ENCODE results near the gene ROR2. TPM values are rescaled to one million over a fixed set of nuclear protein-coding genes. Genes with fewer than 3 reads are reported as not detected.

ROR2 gene
- total and polyA plus RNA-seq, 4 donors: 0.13 to 0.84 (median 0.52) TPM

DNA sequence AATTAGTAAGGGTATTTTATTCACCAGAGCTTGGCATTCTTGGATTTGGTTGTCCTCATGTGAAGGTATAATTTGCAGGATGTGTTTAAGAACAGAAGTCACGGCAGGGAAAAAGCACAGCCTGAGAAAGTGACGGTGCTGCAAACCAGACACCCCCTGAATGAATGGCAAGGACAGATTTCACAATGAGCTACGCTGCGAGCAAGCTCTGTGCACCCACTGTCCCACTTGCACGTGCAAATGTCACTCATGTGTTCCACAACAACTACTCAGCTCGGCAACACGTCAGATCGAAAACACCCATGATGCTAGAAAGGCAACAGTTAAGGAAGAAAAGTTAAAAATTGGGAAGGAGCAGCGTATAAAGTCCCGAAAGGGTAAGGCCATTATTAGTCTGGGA, 168.9 kb downstream of the ROR2 start:
- Histone ChIP-seq H3K4me1 (ENCODE audit: control insufficient read depth in 4 of 4, insufficient read depth in 4 of 4, low read length in 3 of 4) (no peaks in the 10 kb centered on the region), H3K36me3 (ENCODE audit: control insufficient read depth in 4 of 4, insufficient read depth in 3 of 4, low read depth in 1 of 4, low read length in 3 of 4) (no peaks in the 10 kb centered on the region), H3K27ac (ENCODE audit: low read depth in 1 of 2, low read length in 2 of 2) (no peak overlapping the region), H3K27me3 (ENCODE audit: control insufficient read depth in 4 of 4, insufficient read depth in 4 of 4, low read length in 3 of 4) (peaks cover 0 to 19% (median 0%) of the 10 kb centered on the region in 4 donors), H3K9me3 (ENCODE audit: control insufficient read depth in 4 of 4, low read length in 3 of 4) (peaks cover 0 to 2% (median 0%) of the 10 kb centered on the region in 4 donors), H3K9ac (ENCODE audit: low read depth in 1 of 2, low read length in 2 of 2) (no peak overlapping the region), H3K4me3 (ENCODE audit: low read depth in 1 of 3, low read length in 3 of 3) (no peak overlapping the region)
- DNase-seq (ENCODE audit: low spot score): no peak
- 82% methylated on average over 10 of the region's 10 CpGs for WGBS
- TF ChIP-seq, protein P1, sequence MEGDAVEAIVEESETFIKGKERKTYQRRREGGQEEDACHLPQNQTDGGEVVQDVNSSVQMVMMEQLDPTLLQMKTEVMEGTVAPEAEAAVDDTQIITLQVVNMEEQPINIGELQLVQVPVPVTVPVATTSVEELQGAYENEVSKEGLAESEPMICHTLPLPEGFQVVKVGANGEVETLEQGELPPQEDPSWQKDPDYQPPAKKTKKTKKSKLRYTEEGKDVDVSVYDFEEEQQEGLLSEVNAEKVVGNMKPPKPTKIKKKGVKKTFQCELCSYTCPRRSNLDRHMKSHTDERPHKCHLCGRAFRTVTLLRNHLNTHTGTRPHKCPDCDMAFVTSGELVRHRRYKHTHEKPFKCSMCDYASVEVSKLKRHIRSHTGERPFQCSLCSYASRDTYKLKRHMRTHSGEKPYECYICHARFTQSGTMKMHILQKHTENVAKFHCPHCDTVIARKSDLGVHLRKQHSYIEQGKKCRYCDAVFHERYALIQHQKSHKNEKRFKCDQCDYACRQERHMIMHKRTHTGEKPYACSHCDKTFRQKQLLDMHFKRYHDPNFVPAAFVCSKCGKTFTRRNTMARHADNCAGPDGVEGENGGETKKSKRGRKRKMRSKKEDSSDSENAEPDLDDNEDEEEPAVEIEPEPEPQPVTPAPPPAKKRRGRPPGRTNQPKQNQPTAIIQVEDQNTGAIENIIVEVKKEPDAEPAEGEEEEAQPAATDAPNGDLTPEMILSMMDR (IDR thresholded peaks at IDR 0.05; ENCODE audit: low read depth, low read length, missing input control): no peak
- no peak for TF ChIP-seq RXRA (IDR thresholded peaks at IDR 0.05)
- TF ChIP-seq YY1 (IDR thresholded peaks at IDR 0.05): no peak
- TF ChIP-seq HNF4A (conservative IDR thresholded peaks at IDR 0.05): no peak
- no peak for TF ChIP-seq GABPA (IDR thresholded peaks at IDR 0.05 in 1 of 2, conservative IDR thresholded peaks at IDR 0.05 in 1 of 2)
- no peak for TF ChIP-seq FOXA2 (IDR thresholded peaks at IDR 0.05)
- no peak for TF ChIP-seq MAX (IDR thresholded peaks at IDR 0.05)
- TF ChIP-seq RAD21 (IDR thresholded peaks at IDR 0.05): no peak
- no peak for TF ChIP-seq NR2F2 (IDR thresholded peaks at IDR 0.05)
- TF ChIP-seq, protein P2, sequence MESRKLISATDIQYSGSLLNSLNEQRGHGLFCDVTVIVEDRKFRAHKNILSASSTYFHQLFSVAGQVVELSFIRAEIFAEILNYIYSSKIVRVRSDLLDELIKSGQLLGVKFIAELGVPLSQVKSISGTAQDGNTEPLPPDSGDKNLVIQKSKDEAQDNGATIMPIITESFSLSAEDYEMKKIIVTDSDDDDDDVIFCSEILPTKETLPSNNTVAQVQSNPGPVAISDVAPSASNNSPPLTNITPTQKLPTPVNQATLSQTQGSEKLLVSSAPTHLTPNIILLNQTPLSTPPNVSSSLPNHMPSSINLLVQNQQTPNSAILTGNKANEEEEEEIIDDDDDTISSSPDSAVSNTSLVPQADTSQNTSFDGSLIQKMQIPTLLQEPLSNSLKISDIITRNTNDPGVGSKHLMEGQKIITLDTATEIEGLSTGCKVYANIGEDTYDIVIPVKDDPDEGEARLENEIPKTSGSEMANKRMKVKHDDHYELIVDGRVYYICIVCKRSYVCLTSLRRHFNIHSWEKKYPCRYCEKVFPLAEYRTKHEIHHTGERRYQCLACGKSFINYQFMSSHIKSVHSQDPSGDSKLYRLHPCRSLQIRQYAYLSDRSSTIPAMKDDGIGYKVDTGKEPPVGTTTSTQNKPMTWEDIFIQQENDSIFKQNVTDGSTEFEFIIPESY (IDR thresholded peaks at IDR 0.05): no peak
- no peak for TF ChIP-seq HNF4G (IDR thresholded peaks at IDR 0.05)

DNA sequence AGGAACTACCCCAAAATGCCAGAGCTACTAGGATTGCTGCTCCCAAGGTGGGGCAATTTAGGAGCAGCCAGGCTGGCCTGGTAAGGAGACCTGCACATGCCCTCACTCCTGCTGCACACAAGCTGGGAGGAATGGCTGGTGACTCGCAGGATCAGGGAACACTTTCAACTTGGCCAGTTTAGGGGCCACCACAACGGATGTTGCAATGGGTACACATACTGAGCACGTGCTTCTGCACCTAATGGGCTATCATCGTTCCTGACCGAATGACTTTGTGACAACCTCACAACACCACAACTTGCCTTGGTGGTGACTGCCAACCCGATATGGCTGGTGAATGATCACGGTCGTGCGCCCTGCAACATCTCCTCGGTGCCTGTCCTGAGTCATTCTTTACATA, 172.0 kb downstream of the ROR2 start:
- 89% methylated on average over 10 of the region's 10 CpGs for WGBS
- Histone ChIP-seq H3K27me3 (ENCODE audit: control insufficient read depth in 4 of 4, insufficient read depth in 4 of 4, low read length in 3 of 4) (peaks cover 0 to 16% (median 0%) of the 10 kb centered on the region in 4 donors), H3K27ac (ENCODE audit: low read depth in 1 of 2, low read length in 2 of 2) (no peak overlapping the region), H3K4me3 (ENCODE audit: low read depth in 1 of 3, low read length in 3 of 3) (no peak overlapping the region), H3K9me3 (ENCODE audit: control insufficient read depth in 4 of 4, low read length in 3 of 4) (peaks cover 0 to 2% (median 0%) of the 10 kb centered on the region in 4 donors), H3K36me3 (ENCODE audit: control insufficient read depth in 4 of 4, insufficient read depth in 3 of 4, low read depth in 1 of 4, low read length in 3 of 4) (no peaks in the 10 kb centered on the region), H3K4me1 (ENCODE audit: control insufficient read depth in 4 of 4, insufficient read depth in 4 of 4, low read length in 3 of 4) (no peaks in the 10 kb centered on the region), H3K9ac (ENCODE audit: low read depth in 1 of 2, low read length in 2 of 2) (no peak overlapping the region)
- no peak for DNase-seq (ENCODE audit: low spot score)
- no peak for TF ChIP-seq FOXA1 (IDR thresholded peaks at IDR 0.05)
- TF ChIP-seq, protein P3, sequence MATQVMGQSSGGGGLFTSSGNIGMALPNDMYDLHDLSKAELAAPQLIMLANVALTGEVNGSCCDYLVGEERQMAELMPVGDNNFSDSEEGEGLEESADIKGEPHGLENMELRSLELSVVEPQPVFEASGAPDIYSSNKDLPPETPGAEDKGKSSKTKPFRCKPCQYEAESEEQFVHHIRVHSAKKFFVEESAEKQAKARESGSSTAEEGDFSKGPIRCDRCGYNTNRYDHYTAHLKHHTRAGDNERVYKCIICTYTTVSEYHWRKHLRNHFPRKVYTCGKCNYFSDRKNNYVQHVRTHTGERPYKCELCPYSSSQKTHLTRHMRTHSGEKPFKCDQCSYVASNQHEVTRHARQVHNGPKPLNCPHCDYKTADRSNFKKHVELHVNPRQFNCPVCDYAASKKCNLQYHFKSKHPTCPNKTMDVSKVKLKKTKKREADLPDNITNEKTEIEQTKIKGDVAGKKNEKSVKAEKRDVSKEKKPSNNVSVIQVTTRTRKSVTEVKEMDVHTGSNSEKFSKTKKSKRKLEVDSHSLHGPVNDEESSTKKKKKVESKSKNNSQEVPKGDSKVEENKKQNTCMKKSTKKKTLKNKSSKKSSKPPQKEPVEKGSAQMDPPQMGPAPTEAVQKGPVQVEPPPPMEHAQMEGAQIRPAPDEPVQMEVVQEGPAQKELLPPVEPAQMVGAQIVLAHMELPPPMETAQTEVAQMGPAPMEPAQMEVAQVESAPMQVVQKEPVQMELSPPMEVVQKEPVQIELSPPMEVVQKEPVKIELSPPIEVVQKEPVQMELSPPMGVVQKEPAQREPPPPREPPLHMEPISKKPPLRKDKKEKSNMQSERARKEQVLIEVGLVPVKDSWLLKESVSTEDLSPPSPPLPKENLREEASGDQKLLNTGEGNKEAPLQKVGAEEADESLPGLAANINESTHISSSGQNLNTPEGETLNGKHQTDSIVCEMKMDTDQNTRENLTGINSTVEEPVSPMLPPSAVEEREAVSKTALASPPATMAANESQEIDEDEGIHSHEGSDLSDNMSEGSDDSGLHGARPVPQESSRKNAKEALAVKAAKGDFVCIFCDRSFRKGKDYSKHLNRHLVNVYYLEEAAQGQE (IDR thresholded peaks at IDR 0.05): no peak
- TF ChIP-seq, protein P2 (IDR thresholded peaks at IDR 0.05): no peak
- TF ChIP-seq YY1 (IDR thresholded peaks at IDR 0.05): no peak
- TF ChIP-seq TAF1 (conservative IDR thresholded peaks at IDR 0.05): no peak
- no peak for TF ChIP-seq MAX (IDR thresholded peaks at IDR 0.05)
- no peak for TF ChIP-seq RXRA (IDR thresholded peaks at IDR 0.05)
- no peak for TF ChIP-seq NR2F2 (IDR thresholded peaks at IDR 0.05)
- TF ChIP-seq HNF4G (IDR thresholded peaks at IDR 0.05): no peak
- no peak for TF ChIP-seq FOXA2 (IDR thresholded peaks at IDR 0.05)

Measured in liver (tissue), 9 donors.